GM10847 (cell line): ENCODE results near the gene RGS8.

ENCODE experiments used
- POLR2A ChIP-seq: IDR thresholded peaks from 2 replicates; pipeline ENCODE4 v1.6.1; 2011; ENCODE audit not compliant: insufficient read length; ENCODE audit errors: extremely low read depth

Gene RGS8

GRCh38 chr1:182682898-182683501, 1.4 kb downstream of the RGS8 start:
- TF ChIP-seq POLR2A: no peak

- no peak for TF ChIP-seq POLR2A
Measured at GRCh38 chr1:182682406-182682805, 2.0 kb downstream of the RGS8 start.

DNA sequence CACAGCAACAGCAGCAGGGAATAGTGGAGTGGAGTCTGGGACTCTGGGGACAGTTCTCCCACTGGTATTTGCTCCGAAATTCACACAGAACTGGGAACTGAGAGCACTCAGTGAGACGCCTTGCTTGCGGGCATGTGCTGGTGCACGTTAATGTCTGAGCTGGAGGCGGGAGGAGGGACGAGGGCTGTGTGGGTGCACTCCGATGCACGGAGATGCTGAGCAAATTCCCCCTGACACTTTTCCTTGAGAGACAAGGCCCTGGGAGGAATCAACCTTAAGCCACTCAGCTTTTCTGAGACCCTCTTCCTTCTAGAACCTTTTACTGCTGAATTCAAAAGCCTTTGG, 2.8 kb downstream of the RGS8 start:
- TF ChIP-seq POLR2A: no peak

DNA sequence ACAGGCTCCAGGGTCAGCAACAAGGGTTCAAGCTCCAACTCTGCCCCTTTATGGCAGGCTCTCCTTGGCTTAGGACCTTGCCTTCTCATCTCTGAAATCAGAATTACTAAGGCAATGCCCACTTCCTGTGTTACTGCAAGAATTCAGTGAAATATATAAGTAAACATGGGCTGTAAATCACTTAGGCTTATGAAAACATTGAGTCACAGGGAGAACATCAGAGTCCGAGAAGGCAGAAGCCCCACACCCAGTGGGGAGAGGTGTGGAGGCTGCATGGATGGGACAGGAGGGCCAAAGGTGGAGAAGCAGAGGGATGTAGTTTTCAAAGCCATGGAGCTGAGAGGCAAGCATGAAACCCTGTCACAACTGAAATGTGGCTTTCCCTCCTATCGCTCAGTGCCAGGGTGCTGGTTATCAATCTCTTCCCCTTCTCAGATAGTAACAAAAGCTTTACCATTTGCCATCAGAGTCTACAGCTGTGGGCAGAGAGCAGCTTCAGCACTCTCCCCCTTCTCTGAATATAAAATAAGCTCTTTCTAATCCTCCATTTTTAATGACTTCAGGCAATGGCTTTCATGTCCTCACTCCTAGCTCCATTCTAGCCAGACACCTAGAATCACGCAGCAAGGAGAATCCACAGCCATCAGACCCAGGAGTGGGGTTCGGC, 3.4 kb downstream of the RGS8 start:
- no peak for TF ChIP-seq POLR2A

DNA sequence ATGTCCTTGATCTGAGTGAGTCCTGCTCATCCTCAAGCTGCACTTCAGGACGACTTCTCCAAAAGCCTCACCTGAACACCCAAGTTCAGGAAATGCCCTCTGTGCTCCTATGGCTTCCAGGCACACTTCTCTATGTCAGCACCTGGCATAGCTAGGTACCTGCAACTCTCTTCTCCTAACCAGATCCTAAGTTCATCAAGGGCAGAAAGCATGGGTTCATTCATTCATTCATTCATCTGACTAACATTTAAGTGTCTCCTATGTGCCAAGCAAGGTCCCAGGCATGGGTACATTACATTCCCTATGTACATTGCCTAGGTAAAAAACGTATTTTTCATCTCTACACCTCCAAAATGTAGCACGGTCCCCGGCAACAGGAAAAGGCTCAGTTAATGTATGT, 4.0 kb downstream of the RGS8 start:
- TF ChIP-seq POLR2A: no peak

- no peak for TF ChIP-seq POLR2A
Measured at GRCh38 chr1:182679684-182680083, 4.7 kb downstream of the RGS8 start.

DNA sequence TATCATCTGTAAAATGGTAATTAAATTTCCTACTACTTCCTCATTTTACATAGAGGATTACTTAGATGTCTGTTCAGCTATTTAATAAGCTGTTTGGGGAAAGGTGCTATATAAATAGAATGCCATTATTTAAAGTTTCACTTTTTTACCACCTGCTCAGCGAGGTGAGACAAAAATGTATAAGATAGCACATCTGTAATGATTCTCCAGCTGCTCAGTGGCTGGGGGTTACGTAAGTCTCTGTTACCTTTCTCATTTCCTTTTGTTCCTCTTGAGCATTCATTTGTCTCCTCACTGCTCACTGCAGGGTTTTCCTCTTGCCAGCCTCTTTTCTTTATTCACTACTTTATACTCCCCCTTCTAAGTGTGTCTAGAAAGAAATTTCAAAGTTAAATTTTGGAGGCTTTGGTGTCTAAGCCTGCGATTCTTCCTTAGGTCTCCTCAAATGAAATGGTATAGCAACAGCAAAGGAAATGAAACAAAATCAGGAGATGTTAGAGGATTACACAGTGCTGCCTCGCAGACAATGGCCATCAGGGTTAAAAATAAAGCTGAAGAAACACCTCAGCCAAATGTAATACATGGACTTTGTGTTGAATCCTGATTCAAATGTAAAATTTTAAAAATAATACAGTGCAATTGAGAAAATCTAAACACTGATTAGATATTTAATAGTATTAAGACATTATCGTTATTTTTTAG, 6.8 kb downstream of the RGS8 start:
- TF ChIP-seq POLR2A: no peak

- no peak for TF ChIP-seq POLR2A
Measured at GRCh38 chr1:182676274-182676673, 8.1 kb downstream of the RGS8 start.

DNA sequence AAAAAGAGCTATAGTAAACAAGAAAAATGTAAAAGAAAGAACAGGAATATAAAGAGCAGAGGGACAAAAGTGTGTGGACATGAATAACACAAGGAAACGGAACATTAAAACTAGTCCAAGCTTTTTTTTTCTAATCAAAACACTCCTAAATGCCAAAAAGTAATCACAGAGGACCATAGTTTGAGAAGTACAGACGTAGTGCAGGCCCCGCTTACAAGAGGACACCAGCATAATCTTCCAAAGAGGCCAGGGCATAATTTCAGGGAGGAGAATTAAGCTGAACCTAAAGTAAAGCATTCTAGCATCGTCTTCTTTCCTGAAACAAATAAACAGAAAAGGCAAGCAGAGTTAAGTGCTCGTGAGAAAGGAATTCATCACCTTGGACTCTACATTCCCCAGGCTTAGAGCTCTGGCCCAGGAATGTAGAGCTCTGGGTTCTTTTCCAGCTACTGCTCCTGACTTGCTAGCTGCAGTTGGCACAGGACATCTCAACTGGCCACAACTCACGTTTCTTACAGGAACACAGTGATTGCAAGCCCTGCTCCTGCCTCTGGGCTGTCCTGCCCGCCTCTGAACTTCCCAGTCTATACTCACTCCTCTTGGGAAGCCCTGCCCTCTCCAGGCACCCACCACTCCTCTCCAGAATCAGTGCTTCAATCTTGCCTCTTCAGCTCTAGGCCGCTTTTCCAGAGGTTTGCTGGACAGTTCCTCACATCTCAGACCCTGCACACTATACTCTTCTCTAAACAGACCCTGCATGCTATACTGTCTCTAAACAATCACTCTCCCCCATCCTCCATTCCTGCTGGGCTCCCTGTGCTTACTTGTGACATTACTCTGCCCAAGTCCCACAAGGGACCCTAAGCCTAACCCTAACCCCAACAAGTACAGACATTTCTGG, 9.8 kb downstream of the RGS8 start:
- TF ChIP-seq POLR2A: no peak

DNA sequence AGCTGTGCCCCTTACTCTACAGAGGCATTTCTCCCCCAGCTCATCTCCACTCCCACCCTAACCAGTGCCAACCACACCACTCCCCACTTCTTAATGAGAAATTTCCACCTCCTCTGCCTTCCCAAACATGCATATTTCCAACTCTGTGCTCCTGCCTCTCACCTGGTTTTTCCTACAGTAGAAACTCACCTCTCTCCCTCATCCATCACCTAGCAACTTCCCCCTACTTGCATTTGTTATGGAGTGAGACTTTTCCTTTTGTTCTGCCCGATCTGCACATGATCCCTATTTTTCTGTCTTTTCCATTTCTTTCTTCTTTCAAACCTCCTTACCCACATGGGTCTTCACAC, 11.9 kb downstream of the RGS8 start:
- TF ChIP-seq POLR2A: no peak

- TF ChIP-seq POLR2A: no peak
Measured at GRCh38 chr1:182671750-182672486, 12.5 kb downstream of the RGS8 start.

GRCh38 chr1:182670032-182670749, 14.2 kb downstream of the RGS8 start:
- no peak for TF ChIP-seq POLR2A

- no peak for TF ChIP-seq POLR2A
Measured at GRCh38 chr1:182669266-182669665, 15.1 kb downstream of the RGS8 start.

GRCh38 chr1:182668521-182669054, 15.8 kb downstream of the RGS8 start:
- no peak for TF ChIP-seq POLR2A
